Measurements from ENCODE around the gene IGF2. TPM values are rescaled to one million over a fixed set of nuclear protein-coding genes. Genes with fewer than 3 reads are reported as not detected.

The IGF2 gene
- total and polyA plus RNA-seq, 10 of the 15 experiments (the other 5 are each of a cell fraction or from before 2014, with no cell fraction given), result 0.41 TPM; not detected in 9

DNA sequence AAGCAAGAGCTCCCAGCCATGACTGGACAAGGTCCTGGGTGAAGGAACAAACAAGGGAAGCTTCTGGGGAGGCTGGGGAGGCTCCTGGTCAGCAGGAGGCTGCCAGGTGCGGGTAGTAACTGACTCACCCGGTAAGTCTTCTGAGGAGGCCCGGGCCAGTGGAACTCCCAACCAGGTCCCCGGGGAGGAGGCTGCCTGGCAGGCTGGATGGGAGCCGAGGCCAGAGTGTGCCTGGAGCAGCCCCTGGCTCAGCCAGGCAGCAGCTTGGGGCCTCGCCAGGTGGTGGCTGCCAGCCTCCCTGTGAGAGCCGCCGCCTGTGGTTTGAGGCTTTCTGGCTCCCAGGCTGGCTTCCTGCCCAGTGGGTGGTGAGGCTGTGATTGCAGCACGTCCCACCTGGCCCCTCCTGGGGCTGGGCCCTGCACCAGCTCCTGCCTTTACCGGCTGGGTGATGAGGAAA, 46.2 kb downstream of the IGF2 start:
- SMC1A ChIA-PET (ENCODE audit: uncharacterized antibody, unreplicated experiment), result no interaction called here
- in situ Hi-C loops (cut with MboI), result no loop called here
- no peaks in the 10 kb centered on the region for H3K27me3 ChIP-seq (replicated peaks in 1 of 2; ENCODE audit: control insufficient read depth in 2 of 2, insufficient read depth in 2 of 2, low read length in 1 of 2)
- intact Hi-C loops (cut with micrococcal nuclease; ENCODE audit: unreplicated experiment), result no loop called here
- CTCF ChIA-PET, result no interaction called here
- no peak for ATAC-seq
- no peak overlapping the region for H3K4me2 ChIP-seq (ENCODE audit: control insufficient read depth, insufficient read depth)
- H3K79me2 ChIP-seq (ENCODE audit: control insufficient read depth, insufficient read depth, low read length), result no peaks in the 10 kb centered on the region
- H2AFZ ChIP-seq (ENCODE audit: control insufficient read depth, low read depth, low read length), result no peak overlapping the region
- TF ChIP-seq RAD51 (IDR thresholded peaks at IDR 0.05) (no peak), ETV6 (conservative IDR thresholded peaks at IDR 0.05 in 1 of 2, IDR thresholded peaks at IDR 0.05 in 1 of 2; ENCODE audit: borderline replicate concordance in 1 of 2, low read depth in 1 of 2) (no peak), KLF5 (IDR thresholded peaks at IDR 0.05; ENCODE audit: partially characterized antibody) (no peak), KAT2A (conservative IDR thresholded peaks at IDR 0.05; ENCODE audit: control insufficient read depth, low read depth, low read length) (no peak), ZNF207 (IDR thresholded peaks at IDR 0.05; ENCODE audit: borderline replicate concordance) (no peak), NR2C1 (IDR thresholded peaks at IDR 0.05) (no peak), POLR2AphosphoS5 (IDR thresholded peaks at IDR 0.05; ENCODE audit: low read length) (no peak), PML (IDR thresholded peaks at IDR 0.05; ENCODE audit: low read length) (no peak)
- TF ChIP-seq, protein P1, sequence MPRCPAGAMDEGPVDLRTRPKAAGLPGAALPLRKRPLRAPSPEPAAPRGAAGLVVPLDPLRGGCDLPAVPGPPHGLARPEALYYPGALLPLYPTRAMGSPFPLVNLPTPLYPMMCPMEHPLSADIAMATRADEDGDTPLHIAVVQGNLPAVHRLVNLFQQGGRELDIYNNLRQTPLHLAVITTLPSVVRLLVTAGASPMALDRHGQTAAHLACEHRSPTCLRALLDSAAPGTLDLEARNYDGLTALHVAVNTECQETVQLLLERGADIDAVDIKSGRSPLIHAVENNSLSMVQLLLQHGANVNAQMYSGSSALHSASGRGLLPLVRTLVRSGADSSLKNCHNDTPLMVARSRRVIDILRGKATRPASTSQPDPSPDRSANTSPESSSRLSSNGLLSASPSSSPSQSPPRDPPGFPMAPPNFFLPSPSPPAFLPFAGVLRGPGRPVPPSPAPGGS (IDR thresholded peaks at IDR 0.05; ENCODE audit: borderline replicate concordance, insufficient read depth, low read depth, low read length, poor library complexity, severe bottlenecking), result no peak
- TF ChIP-seq, protein P2, sequence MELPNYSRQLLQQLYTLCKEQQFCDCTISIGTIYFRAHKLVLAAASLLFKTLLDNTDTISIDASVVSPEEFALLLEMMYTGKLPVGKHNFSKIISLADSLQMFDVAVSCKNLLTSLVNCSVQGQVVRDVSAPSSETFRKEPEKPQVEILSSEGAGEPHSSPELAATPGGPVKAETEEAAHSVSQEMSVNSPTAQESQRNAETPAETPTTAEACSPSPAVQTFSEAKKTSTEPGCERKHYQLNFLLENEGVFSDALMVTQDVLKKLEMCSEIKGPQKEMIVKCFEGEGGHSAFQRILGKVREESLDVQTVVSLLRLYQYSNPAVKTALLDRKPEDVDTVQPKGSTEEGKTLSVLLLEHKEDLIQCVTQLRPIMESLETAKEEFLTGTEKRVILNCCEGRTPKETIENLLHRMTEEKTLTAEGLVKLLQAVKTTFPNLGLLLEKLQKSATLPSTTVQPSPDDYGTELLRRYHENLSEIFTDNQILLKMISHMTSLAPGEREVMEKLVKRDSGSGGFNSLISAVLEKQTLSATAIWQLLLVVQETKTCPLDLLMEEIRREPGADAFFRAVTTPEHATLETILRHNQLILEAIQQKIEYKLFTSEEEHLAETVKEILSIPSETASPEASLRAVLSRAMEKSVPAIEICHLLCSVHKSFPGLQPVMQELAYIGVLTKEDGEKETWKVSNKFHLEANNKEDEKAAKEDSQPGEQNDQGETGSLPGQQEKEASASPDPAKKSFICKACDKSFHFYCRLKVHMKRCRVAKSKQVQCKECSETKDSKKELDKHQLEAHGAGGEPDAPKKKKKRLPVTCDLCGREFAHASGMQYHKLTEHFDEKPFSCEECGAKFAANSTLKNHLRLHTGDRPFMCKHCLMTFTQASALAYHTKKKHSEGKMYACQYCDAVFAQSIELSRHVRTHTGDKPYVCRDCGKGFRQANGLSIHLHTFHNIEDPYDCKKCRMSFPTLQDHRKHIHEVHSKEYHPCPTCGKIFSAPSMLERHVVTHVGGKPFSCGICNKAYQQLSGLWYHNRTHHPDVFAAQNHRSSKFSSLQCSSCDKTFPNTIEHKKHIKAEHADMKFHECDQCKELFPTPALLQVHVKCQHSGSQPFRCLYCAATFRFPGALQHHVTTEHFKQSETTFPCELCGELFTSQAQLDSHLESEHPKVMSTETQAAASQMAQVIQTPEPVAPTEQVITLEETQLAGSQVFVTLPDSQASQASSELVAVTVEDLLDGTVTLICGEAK (IDR thresholded peaks at IDR 0.05; ENCODE audit: borderline replicate concordance), result no peak
- TF ChIP-seq, protein P3, sequence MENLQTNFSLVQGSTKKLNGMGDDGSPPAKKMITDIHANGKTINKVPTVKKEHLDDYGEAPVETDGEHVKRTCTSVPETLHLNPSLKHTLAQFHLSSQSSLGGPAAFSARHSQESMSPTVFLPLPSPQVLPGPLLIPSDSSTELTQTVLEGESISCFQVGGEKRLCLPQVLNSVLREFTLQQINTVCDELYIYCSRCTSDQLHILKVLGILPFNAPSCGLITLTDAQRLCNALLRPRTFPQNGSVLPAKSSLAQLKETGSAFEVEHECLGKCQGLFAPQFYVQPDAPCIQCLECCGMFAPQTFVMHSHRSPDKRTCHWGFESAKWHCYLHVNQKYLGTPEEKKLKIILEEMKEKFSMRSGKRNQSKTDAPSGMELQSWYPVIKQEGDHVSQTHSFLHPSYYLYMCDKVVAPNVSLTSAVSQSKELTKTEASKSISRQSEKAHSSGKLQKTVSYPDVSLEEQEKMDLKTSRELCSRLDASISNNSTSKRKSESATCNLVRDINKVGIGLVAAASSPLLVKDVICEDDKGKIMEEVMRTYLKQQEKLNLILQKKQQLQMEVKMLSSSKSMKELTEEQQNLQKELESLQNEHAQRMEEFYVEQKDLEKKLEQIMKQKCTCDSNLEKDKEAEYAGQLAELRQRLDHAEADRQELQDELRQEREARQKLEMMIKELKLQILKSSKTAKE (IDR thresholded peaks at IDR 0.05; ENCODE audit: low read depth, poor library complexity, severe bottlenecking), result no peak
- TF ChIP-seq, protein P4, sequence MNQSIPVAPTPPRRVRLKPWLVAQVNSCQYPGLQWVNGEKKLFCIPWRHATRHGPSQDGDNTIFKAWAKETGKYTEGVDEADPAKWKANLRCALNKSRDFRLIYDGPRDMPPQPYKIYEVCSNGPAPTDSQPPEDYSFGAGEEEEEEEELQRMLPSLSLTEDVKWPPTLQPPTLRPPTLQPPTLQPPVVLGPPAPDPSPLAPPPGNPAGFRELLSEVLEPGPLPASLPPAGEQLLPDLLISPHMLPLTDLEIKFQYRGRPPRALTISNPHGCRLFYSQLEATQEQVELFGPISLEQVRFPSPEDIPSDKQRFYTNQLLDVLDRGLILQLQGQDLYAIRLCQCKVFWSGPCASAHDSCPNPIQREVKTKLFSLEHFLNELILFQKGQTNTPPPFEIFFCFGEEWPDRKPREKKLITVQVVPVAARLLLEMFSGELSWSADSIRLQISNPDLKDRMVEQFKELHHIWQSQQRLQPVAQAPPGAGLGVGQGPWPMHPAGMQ (IDR thresholded peaks at IDR 0.05; ENCODE audit: borderline replicate concordance), result no peak
- FAIRE-seq, result no peak
- no peak overlapping the region for H3K27ac ChIP-seq (ENCODE audit: control insufficient read depth, insufficient read depth)
- H3K36me3 ChIP-seq (ENCODE audit: control insufficient read depth in 2 of 2, insufficient read depth in 2 of 2, low read length in 1 of 2), result no peaks in the 10 kb centered on the region
- no TSS peak for BruUV-seq (replicated peaks)
- WGBS (ENCODE audit: insufficient coverage, insufficient replicate concordance, low lambda C conversion rate, missing lambda C conversion rate), result 1% methylated on average over 9 of the region's 10 CpGs
- RAD21 ChIA-PET (ENCODE audit: unreplicated experiment), result no interaction called here
- no peaks in the 10 kb centered on the region; the same call in 1 of the 2 replicates for H4K20me1 ChIP-seq (ENCODE audit: control insufficient read depth, insufficient read depth)
- no peak overlapping the region for H3K4me3 ChIP-seq
- H3K9me3 ChIP-seq (replicated peaks; ENCODE audit: control insufficient read depth, insufficient read depth, low read length), result no peaks in the 10 kb centered on the region; the same call in 1 of the 3 replicates
- no peak overlapping the region for H3K9ac ChIP-seq (ENCODE audit: control insufficient read depth, insufficient read depth, low read length)
- no peak for DNase-seq (ENCODE audit: low read depth, low spot score)
- POLR2A ChIA-PET, result no interaction called here
- H3K4me1 ChIP-seq (ENCODE audit: control insufficient read depth, insufficient read depth, low read length), result no peaks in the 10 kb centered on the region

Measured in GM12878 (cell line).